Rectal smooth muscle tissue (tissue), 1 donor: ENCODE data around the gene RBP3.

ENCODE experiments used
- H3K27ac ChIP-seq: one replicate; pipeline ENCODE4 v1.7.0; 2013; ENCODE audit warnings: low read depth, low read length, inconsistent platforms
- H3K27me3 ChIP-seq: one replicate; pipeline ENCODE4 v1.7.0; 2013; ENCODE audit warnings: low read length; ENCODE audit not compliant: control insufficient read depth, insufficient read depth
- H3K36me3 ChIP-seq: one replicate; pipeline ENCODE4 v1.7.0; 2013; ENCODE audit warnings: low read length; ENCODE audit not compliant: control insufficient read depth, insufficient read depth
- H3K4me1 ChIP-seq: one replicate; pipeline ENCODE4 v1.7.0; 2013; ENCODE audit warnings: low read length; ENCODE audit not compliant: control insufficient read depth, insufficient read depth
- H3K4me3 ChIP-seq: one replicate; pipeline ENCODE4 v1.7.0; 2013; ENCODE audit warnings: low read length
- H3K9ac ChIP-seq: one replicate; pipeline ENCODE4 v1.7.0; 2013; ENCODE audit warnings: low read length

The RBP3 gene

GRCh38 chr10:47406870-47407691 lies 58.9 kb downstream of the RBP3 start:
- H3K4me3 ChIP-seq, result no peak overlapping the region
- no peaks in the 10 kb centered on the region for H3K36me3 ChIP-seq
- no peak overlapping the region for H3K27ac ChIP-seq
- H3K9ac ChIP-seq, result no peak overlapping the region
- no peaks in the 10 kb centered on the region for H3K27me3 ChIP-seq
- H3K4me1 ChIP-seq, result peaks cover 12% of the 10 kb centered on the region
